GM12874 (cell line): ENCODE measurements around the gene MTHFD1.

Experiments used
- TF ChIP-seq, protein P1 (sequence below): IDR thresholded peaks from 2 replicates; pipeline ENCODE4 v1.5.1; 2011; ENCODE audit warnings: low read depth, mild to moderate bottlenecking, control low read depth, low read length, moderate library complexity; ENCODE audit not compliant: insufficient read depth

MTHFD1 gene

DNA sequence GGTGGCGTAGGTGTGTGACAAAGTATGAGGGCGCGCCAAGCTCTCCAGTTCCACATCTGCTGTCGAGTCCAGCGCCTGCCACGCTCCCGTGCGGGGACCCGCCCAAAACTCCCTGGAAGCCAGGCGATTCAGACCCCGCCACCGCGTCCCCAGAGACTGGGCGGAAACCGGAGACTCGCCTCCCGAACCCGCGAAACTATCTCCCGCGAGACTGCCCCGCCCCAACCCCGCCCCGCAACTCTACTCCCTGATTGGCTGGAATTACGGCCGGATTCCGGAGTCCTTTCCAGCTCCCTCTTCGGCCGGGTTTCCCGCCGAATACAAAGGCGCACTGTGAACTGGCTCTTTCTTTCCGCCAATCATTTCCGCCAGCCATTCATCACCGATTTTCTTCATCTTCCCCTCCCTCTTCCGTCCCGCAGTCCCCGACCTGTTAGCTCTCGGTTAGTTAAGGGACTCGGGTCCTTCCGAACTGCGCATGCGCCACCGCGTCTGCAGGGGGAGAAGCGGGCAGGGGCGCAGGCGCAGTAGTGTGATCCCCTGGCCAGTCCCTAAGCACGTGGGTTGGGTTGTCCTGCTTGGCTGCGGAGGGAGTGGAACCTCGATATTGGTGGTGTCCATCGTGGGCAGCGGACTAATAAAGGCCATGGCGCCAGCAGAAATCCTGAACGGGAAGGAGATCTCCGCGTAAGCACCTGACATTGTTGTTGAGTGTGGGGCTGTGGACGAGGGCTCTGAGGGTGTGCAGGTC is at the start of gene MTHFD1:
Gene MTHFD1, plus strand, starts transcription at position 572 of the 751 bp plus-strand sequence. Its CDS starts 75 bp downstream, at position 647.
- TF ChIP-seq, protein P1, sequence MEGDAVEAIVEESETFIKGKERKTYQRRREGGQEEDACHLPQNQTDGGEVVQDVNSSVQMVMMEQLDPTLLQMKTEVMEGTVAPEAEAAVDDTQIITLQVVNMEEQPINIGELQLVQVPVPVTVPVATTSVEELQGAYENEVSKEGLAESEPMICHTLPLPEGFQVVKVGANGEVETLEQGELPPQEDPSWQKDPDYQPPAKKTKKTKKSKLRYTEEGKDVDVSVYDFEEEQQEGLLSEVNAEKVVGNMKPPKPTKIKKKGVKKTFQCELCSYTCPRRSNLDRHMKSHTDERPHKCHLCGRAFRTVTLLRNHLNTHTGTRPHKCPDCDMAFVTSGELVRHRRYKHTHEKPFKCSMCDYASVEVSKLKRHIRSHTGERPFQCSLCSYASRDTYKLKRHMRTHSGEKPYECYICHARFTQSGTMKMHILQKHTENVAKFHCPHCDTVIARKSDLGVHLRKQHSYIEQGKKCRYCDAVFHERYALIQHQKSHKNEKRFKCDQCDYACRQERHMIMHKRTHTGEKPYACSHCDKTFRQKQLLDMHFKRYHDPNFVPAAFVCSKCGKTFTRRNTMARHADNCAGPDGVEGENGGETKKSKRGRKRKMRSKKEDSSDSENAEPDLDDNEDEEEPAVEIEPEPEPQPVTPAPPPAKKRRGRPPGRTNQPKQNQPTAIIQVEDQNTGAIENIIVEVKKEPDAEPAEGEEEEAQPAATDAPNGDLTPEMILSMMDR: no peak

GRCh38 chr14:64338616-64339316 is 49.4 kb upstream of the MTHFD1 start:
- TF ChIP-seq, protein P1: no peak

DNA sequence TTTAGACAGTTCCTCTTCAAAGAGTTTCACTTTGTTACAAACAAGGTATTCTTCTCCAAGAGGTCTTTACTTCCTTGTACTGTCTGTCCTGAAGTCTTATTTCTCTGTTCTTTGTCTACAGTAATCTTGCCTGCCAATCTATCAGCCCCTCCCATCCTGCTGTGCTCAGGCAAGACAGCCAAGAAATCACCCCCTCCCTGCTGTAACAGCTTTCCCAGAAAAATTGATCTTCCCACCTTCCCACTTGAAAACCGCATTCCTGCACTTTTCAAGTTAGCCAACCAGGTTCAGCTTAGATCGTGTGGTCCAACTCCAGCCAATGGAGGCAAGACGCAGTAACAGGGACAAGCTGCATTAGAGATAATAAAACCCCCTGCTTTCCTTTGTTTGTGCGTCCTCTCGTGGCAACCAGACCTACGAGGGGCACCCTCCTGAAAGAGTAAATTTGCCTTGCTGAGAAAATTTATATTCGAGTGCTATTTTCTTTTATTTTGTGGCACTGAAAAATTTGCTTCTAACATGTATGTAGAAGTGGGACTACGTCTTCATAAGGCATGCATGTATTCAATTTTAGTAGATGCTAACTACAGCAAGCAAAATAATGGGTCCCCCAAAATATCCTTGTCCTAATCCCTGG is 47.5 kb upstream of the MTHFD1 start:
- TF ChIP-seq, protein P1: no peak

- TF ChIP-seq, protein P1: no peak
Observed at GRCh38 chr14:64347748-64348147, 40.4 kb upstream of the MTHFD1 start.

DNA sequence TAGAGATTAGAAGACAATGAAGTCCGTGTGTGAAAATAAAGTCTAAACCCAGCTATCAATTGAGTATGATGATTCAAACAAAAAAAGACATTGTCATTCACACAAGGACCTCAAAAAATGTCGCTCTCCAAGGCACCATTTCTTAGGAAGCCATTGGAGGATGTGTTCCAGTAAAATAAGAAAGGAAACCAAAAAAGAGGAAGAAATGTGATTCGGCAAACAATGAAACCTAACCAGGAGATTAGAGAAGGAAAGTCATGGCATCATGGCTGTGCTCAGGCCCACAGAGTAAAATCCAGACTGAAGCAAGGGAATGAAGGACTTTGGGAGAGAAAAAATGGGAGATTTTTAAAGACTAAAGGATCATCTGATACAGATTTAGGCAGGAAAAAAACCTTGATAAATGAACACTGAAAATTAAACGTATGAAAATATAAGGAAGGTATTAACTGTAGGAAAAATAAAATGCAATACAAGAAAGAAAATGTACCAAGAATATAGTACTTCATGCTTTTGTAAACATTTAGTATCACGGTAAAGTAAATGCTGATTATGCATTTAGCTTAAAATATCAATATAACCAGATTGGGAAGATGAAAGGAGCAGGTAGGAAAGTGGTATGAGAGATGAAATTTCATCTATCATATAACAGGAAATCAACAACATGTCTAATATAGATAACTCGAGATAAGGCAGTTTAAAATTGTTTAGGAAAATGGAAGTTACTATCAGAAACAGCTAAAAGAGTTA is 38.2 kb upstream of the MTHFD1 start:
- TF ChIP-seq, protein P1: no peak

GRCh38 chr14:64363265-64363846 is 24.8 kb upstream of the MTHFD1 start:
- TF ChIP-seq, protein P1: no peak
